T-helper 17 cell (primary cell): ENCODE results near the gene IFT25. TPM values are rescaled to one million over a fixed set of nuclear protein-coding genes. Genes with fewer than 3 reads are reported as not detected.
"Not testable (repeated sequence)": the region's sequence is repeated elsewhere in the genome, so short reads cannot be mapped to it uniquely, and the experiment has no call there.

ENCODE experiments used
- ATAC-seq: fragments of 150-1000 bp; cut with Tn5 transposase; 2 replicates; pipeline ENCODE4 v1.10.0; 2021; ENCODE audit warnings: mild to moderate bottlenecking, moderate library complexity
- DNase-seq, 3 donors: peaks; one replicate each; pipeline versions ENCODE4 v3.0.0 to v3.0.0-alpha.2; 2020 to 2021
- H3K9me3 ChIP-seq: one replicate; pipeline ENCODE4 v1.7.0; 2013; ENCODE audit warnings: low read length, mild to moderate bottlenecking; ENCODE audit not compliant: control insufficient read depth, poor library complexity, severe bottlenecking
- H3K27ac Mint-ChIP-seq: one replicate; pipeline ENCODE4 v1.8.0; 2022; ENCODE audit warnings: mild to moderate bottlenecking, moderate library complexity, mixed read lengths
- H3K27me3 Mint-ChIP-seq: one replicate; pipeline ENCODE4 v1.8.0; 2022; ENCODE audit warnings: mixed read lengths
- H3K36me3 Mint-ChIP-seq: one replicate; pipeline ENCODE4 v1.8.0; 2022; ENCODE audit warnings: low read depth, mixed read lengths
- H3K4me1 Mint-ChIP-seq: one replicate; pipeline ENCODE4 v1.8.0; 2022; ENCODE audit warnings: mild to moderate bottlenecking, mixed read lengths
- H3K4me3 Mint-ChIP-seq: one replicate; pipeline ENCODE4 v1.8.0; 2022; ENCODE audit warnings: mild to moderate bottlenecking, moderate library complexity, mixed read lengths
- total RNA-seq, 4 donors: library from RNA in 2 of 4; stranded (reverse) in 2 of 4; gene quantifications; one replicate each; pipeline ENCODE4 v1.2.3 and lab custom pipeline; 2022 to 2026

The IFT25 gene
- total RNA-seq (10 to 100 TPM; 17.3 to 23.7 TPM), total RNA-seq (lab: John Stamatoyannopoulos, UW) (11.3 to 27.5 reads per million in 2 donors)

DNA sequence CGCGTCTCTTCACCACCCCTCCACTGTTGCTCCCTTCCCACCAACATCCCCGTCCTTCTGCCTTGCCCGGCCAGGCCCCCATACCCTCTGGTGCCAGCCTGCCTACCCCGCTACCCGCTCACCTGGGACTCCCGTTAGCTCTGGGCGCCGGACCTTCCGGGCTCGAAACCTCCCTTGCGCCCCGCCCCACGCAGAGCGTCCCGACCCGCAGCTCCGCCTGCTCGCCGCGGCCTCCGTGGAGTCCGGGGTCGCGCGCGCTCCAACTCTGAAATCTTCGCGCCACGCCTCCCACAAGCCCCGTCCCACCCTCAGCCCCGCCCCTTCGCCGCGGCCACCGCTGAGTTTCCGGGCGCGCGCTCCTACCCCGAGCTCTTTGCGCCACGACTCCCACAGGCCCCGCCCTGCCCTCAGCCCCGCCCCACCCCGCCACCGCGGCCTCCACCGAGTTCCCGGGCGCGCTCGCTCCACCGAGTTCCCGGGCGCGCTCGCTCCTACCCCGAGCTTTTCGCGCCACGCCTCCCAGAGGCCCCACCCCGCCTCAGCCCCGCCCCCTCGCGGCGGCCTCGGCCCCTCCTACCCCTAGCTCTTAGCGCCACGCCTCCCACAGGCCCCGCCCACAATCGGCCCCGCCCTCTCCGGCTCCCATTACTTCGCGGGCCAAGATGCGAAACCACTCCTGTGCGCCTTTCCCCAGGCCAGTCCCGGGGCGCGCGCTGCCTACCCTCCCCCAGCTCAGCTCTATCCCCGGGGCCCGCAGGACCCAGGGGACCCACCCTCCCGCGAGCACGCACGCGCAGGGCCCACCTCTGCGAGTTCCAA lies at the start of gene IFT25:
TSS of gene IFT25 (minus strand) at position 267 of the 819 bp plus-strand sequence. CDS start 5,617 bp downstream, outside the sequence.
- Mint-ChIP-seq H3K4me3 (peak within 1 kb of the TSS; percentile 94), H3K36me3 (no peaks in the 10 kb centered on the region), H3K27me3 (no peaks in the 10 kb centered on the region), H3K27ac (peak within 1 kb of the TSS; percentile 87), H3K4me1 (peaks cover 43% of the 10 kb centered on the region)
- DNase-seq (peak; percentile 97 to 99 (median 98)), ATAC-seq (peak; percentile 77)
- no peaks in the 10 kb centered on the region for H3K9me3 ChIP-seq

DNA sequence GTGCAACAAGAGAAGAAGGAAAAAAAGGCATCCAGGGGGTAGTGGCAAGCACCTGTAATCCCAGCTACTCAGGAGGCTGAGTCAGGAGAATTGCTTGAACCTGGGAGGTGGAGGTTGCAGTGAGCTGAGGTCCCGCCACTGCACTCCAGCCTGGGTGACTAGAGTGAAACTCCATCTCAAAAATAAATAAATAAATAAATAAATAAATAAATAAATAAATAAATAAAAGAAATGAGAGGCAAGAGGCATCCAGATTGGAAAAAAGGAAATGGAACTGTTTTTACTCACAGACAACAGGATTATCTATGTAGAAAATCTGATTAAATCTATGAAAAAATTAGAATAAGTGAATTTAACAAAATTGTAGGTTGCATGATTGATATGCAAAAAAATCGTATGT lies 49.0 kb upstream of the IFT25 start:
- not testable (repeated sequence) for H3K36me3 Mint-ChIP-seq, ATAC-seq, H3K4me1 Mint-ChIP-seq, H3K27me3 Mint-ChIP-seq, H3K9me3 ChIP-seq, DNase-seq, H3K4me3 Mint-ChIP-seq, H3K27ac Mint-ChIP-seq

DNA sequence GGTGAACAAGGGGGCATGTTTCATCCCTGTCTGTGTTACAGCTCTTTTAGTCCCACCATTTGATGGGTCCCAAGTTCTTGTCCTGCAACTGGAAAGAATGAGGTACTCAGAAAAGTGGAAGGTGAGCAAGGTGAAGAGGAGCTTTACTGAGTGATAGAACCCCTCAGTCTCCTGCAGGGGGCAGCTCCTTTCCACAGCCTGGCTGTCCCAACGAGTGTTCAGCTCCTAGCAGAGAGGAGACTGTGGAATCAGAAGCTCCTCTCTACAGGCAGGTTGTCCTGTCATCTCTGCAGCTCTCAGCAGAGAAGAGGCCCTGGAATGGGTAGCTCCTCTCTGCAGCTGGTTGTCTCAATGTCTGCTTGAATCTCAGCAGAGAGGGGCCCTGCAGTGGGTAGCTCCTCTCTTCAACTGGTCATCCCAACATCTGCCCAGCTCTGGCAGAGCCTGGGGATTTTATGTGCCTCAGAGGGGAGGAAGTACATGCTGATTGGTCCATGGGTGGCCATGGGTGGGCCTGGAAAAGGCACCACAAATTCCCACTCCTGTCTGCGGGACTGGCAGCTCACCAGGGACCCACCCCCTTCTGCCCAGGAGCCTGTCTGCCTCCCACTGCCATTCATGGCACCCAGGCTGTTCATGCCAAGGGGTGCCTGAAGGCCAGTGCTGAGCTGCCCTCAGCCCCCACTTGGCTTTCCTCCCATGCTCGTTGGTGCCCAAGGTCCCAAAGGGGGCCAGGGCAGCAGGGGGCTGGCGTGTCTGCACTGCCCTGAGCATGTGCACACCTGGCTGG lies 46.8 kb upstream of the IFT25 start:
- no peak overlapping the region for H3K27ac Mint-ChIP-seq
- H3K4me3 Mint-ChIP-seq, result no peak overlapping the region
- H3K27me3 Mint-ChIP-seq, result peaks cover 4% of the 10 kb centered on the region
- no peaks in the 10 kb centered on the region for H3K9me3 ChIP-seq
- no peak for DNase-seq
- ATAC-seq, result no peak
- H3K36me3 Mint-ChIP-seq, result no peaks in the 10 kb centered on the region
- no peaks in the 10 kb centered on the region for H3K4me1 Mint-ChIP-seq

DNA sequence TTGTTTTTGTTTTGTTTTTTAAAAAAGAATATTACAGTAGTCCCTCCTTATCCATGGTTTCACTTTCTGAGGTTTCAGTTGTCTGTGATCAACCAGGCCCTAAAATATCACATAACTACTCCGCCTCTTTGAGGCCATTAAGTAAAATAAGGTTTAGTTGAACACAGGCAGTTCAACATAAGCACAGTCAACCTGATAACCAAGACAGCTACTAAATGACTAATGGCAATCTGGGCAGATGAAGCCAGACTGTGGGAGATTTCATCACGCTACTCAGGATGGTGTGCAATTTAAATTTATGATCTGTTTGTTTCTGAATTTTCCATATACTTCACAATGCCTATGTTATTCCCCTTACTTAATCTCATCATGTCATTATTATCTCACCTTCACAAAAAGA lies 42.4 kb upstream of the IFT25 start:
- DNase-seq (no peak), ATAC-seq (no peak)
- peaks cover 2% of the 10 kb centered on the region for H3K27me3 Mint-ChIP-seq
- no peak overlapping the region for H3K4me3 Mint-ChIP-seq
- H3K27ac Mint-ChIP-seq, result no peak overlapping the region
- peaks cover 13% of the 10 kb centered on the region for H3K4me1 Mint-ChIP-seq
- H3K9me3 ChIP-seq, result no peaks in the 10 kb centered on the region
- no peaks in the 10 kb centered on the region for H3K36me3 Mint-ChIP-seq

DNA sequence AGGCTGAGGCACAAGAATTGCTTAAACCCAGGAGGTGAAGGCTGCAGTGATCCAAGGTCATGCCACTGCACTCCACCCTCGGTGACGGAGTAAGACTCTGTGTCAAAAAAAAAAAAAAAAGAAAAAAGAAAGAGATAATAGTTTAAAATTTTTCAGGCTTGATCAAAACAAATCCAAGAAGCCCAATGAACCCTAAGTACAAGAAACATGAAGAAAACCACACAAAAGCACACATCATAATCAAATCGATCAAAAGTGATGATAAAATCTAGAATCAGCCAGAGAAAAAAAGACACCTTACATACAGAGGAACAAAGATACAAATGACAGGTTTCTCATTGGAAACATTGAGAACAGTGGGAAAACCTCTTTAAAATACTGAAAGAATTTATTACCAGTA lies 41.0 kb upstream of the IFT25 start:
- ATAC-seq (peak; percentile 28), DNase-seq (no peak)
- Mint-ChIP-seq H3K4me3 (peak overlapping the region; percentile 25), H3K27me3 (no peaks in the 10 kb centered on the region), H3K36me3 (no peaks in the 10 kb centered on the region), H3K4me1 (peaks cover 17% of the 10 kb centered on the region), H3K27ac (no peak overlapping the region)
- no peaks in the 10 kb centered on the region for H3K9me3 ChIP-seq

DNA sequence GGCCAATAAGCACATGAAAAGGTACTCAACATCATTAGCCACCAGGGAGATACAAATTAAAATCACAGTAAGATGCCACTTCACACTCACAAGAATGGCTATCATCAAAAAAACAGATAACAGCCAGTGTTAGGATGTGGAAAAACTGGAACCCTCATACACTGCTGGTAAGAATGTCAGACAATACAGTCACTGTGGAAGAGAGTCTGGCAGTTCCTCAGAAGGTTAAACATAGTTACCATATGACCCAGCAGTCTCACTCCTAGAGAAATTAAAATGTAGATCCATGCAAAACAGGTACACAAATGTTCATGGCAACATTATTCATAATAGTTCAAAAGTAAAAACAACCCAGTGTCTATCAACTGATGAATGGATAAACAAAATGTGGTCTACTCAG lies 39.2 kb upstream of the IFT25 start:
- H3K9me3 ChIP-seq, result no peaks in the 10 kb centered on the region
- H3K4me3 Mint-ChIP-seq, result no peak overlapping the region
- DNase-seq, result no peak
- H3K36me3 Mint-ChIP-seq, result peaks cover under 1% of the 10 kb centered on the region
- no peak overlapping the region for H3K27ac Mint-ChIP-seq
- peaks cover 18% of the 10 kb centered on the region for H3K4me1 Mint-ChIP-seq
- no peak for ATAC-seq
- peaks cover under 1% of the 10 kb centered on the region for H3K27me3 Mint-ChIP-seq

DNA sequence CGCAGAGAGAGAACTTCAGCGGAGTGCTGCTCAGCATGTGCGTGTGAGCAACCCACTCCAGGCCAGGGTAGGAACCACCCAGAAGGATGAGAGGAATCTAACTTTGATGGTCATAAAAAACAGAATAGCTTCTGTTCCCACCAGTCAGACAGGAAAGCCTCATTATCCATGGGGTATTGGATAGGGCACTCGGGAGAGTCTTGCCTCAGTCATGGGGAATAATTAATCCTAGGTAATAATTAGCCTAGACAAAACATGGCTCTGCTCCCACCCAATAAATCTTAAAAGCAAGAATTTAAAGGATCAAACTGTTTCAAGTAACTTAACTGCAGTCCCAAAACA lies 37.2 kb upstream of the IFT25 start:
- Mint-ChIP-seq H3K4me1 (peaks cover 22% of the 10 kb centered on the region), H3K27me3 (peaks cover 17% of the 10 kb centered on the region), H3K4me3 (no peak overlapping the region), H3K36me3 (peaks cover 5% of the 10 kb centered on the region), H3K27ac (peak overlapping the region; percentile 27)
- ATAC-seq, result no peak
- DNase-seq, result no peak
- no peaks in the 10 kb centered on the region for H3K9me3 ChIP-seq

DNA sequence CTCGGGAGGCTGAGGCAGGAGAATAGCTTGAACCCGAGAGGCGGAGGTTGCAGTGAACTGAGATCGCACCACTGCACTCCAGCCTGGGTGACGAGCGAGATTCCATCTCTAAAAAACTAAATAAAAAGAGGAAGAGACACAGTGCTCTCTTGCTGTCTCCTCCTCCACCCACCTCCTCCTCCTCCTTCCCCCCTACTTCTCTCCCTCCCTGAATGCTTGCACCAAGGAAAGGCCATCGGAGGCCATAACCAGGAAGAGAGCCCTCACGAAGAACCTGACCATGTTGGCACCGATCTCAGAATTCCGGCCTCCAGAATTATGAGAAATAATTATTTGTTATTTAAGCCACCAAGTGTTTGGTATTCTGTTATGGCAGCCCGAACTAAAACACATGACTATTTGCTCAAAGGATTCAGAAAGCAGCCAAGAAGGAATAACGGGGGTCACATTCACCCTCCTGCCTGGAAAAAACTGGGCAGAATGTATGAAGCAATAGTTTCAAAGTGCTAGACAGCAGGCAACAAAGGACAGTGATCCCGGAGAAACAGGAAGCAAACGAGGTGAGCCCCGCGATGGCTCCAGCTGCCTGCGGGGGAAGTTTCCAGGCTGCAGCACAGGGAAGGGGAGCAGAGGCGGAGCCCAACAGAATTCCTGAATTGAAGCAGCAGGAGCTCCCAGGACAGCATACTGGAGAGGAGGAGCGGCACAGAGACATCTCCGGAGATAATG lies 36.7 kb upstream of the IFT25 start:
- ATAC-seq, result no peak
- Mint-ChIP-seq H3K4me3 (no peak overlapping the region), H3K36me3 (peaks cover 5% of the 10 kb centered on the region), H3K27me3 (peaks cover 17% of the 10 kb centered on the region), H3K4me1 (peaks cover 22% of the 10 kb centered on the region), H3K27ac (peak overlapping the region; percentile 27)
- no peaks in the 10 kb centered on the region for H3K9me3 ChIP-seq
- DNase-seq, result no peak

DNA sequence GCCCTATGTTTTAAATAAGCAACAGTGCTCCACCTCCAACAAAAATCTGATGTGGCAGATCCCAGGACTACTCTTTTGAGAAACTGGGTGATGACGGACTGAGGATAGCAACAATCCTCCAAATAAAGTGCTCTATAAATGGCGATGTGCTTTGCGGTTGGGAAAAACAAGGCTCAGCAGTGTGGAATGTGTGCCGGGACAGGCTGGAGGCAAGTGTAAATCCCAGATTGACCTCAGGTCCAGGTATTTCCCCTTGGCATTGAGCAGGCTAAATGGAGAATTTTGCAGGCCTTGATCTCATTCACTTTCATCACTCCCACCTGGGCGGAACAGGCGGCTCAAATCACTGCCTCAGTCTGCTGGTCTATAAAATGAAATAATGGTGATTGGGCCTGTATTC lies 35.7 kb upstream of the IFT25 start:
- DNase-seq (no peak), ATAC-seq (no peak)
- H3K27me3 Mint-ChIP-seq, result peaks cover 17% of the 10 kb centered on the region
- H3K9me3 ChIP-seq, result no peaks in the 10 kb centered on the region
- no peak overlapping the region for H3K4me3 Mint-ChIP-seq
- peaks cover 12% of the 10 kb centered on the region for H3K4me1 Mint-ChIP-seq
- H3K36me3 Mint-ChIP-seq, result peaks cover 5% of the 10 kb centered on the region
- H3K27ac Mint-ChIP-seq, result no peak overlapping the region

DNA sequence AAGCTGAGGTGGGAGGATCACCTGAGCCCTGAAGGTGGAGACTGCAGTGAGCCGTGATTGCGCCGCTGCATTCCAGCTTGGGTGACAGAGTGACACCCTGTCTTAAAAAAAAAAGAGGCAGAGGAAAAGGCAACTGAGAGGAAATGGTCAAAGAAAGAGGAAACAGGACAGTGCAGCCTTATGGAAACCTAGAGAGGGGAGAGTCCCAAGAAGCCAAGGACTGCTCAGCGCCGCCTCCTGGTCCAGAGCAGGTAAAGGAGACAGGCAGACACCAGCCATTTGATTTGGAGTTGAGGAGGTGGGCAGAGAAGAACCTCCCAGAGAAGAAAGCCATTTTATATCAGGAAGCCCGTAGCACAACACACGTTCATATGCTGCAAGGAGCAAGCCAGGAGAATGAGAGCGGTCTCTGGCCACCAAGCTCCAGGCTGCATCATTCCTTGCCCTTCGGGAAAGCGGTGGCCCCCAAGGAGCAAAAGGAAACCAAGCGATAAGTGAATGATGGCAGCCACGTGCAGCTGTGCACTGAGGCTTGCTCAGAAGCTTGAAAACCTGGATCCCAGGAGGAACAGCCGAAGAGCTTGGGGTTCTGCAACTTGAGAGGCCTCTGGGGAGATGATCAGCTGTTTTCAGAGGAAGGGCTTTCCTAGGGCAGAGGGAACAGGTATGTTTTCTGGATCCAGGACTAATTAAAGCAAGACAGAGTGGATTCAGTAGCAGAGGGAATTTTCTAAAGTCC lies 34.4 kb upstream of the IFT25 start:
- ATAC-seq (no peak), DNase-seq (no peak)
- Mint-ChIP-seq H3K4me1 (peaks cover 10% of the 10 kb centered on the region), H3K36me3 (peaks cover 9% of the 10 kb centered on the region), H3K27ac (peak overlapping the region; percentile 75), H3K4me3 (no peak overlapping the region), H3K27me3 (peaks cover 17% of the 10 kb centered on the region)
- H3K9me3 ChIP-seq, result no peaks in the 10 kb centered on the region

DNA sequence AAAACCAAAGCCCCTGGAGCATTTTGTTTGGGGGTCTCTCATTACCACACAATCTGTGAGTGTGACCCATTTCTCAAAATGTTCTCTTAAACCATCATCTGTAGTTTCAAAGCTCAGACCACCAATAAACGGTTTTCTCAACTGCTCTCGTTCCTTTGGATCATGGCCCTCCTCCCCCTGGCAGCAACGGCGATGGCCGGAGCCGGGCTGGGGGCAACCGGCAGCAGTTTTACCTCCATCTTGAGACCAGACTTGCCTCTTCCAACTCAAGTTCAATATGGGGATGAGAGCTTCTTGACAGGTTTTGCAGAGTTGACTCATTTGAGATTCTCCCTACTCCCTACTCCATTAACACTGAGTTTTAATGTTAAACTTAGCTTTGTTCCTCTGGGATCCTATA lies 30.4 kb upstream of the IFT25 start:
- Mint-ChIP-seq H3K36me3 (peaks cover 14% of the 10 kb centered on the region), H3K4me1 (peaks cover 7% of the 10 kb centered on the region)

DNA sequence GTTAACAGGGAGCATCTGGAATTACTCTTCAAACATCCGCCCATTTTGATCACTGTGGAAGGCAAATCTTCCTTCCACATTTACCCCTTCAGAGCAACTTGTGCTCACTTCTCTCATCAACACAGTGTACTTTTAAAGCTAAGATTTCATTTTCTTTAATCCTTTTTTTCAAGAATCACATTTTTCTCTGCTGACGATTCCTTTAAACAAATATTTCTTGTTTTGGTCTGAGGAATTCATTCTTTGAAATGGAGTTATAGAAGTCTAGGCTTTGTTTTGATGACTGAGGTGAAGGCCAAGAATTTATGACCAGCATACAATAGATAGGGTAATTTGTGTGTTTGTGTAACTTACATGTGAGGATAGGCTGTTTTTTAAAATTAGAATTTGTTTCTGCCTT lies 26.2 kb upstream of the IFT25 start:
- Mint-ChIP-seq H3K36me3 (peaks cover 14% of the 10 kb centered on the region), H3K27ac (no peak overlapping the region), H3K4me1 (peaks cover 2% of the 10 kb centered on the region), H3K27me3 (no peaks in the 10 kb centered on the region), H3K4me3 (no peak overlapping the region)
- H3K9me3 ChIP-seq, result no peaks in the 10 kb centered on the region
- DNase-seq, result no peak
- no peak for ATAC-seq

More for the DNA sequence above, 30.4 kb upstream of the IFT25 start:
- DNase-seq, result no peak
- Mint-ChIP-seq H3K27me3 (peaks cover 17% of the 10 kb centered on the region), H3K4me3 (no peak overlapping the region), H3K27ac (no peak overlapping the region)
- no peaks in the 10 kb centered on the region for H3K9me3 ChIP-seq
- no peak for ATAC-seq
